ENCODE measurements around the gene KIF3B.
"Not testable (repeated sequence)": the region's sequence is repeated elsewhere in the genome, so short reads cannot be mapped to it uniquely, and the experiment has no call there.

The KIF3B gene

DNA sequence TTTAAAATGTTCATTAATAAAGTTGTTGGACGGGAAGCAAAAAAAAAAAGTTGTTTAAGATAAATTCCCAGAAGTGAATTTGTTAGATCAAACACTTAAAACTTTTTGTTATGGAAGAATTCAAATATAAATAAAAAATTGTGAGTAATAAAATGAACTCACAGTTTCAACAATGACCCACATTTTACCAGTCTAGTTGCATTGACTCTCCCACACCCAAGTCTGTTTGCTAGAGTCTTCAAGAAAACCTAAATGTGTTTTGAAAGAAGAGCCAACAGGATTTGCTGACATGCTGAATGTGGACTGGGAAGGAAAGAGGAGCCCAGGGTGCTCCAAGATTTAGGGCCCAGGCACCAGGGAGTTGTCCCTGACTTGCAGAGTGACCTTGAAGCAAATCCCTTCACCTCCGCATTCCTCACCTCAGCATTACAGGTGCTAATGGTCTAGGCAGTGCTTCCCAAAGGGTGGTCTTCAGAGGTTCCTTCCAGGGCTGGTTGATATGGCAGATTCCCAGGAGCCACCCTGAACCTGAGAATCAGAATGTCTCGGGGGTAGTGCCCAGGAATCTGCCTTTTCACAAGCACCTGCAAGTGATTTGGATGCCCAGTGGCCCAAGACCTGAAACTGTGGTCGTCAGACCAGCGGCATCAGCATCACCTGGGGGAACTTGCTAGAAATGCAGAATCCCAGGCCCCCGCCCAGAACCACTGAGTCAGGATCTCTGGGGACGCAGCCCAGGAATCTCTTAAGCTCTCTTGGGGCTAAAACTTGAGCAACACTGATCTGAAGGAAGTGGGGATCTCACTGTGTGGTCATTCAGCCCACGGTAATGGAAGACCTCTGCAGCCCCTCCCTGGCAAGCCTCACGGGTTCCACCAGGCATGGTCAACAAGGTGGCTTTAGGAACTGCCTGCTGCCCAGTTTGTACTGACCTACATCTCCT, 38.7 kb upstream of the KIF3B start:
- ATAC-seq (no peak), DNase-seq (no peak)
- H3K9me3 Mint-ChIP-seq, result no peaks in the 10 kb centered on the region
- H3K4me3 Mint-ChIP-seq, result no peak overlapping the region
- no peak overlapping the region for H3K27ac Mint-ChIP-seq
- H3K27me3 Mint-ChIP-seq, result no peaks in the 10 kb centered on the region
- H3K4me1 Mint-ChIP-seq, result peaks cover 58% of the 10 kb centered on the region

DNA sequence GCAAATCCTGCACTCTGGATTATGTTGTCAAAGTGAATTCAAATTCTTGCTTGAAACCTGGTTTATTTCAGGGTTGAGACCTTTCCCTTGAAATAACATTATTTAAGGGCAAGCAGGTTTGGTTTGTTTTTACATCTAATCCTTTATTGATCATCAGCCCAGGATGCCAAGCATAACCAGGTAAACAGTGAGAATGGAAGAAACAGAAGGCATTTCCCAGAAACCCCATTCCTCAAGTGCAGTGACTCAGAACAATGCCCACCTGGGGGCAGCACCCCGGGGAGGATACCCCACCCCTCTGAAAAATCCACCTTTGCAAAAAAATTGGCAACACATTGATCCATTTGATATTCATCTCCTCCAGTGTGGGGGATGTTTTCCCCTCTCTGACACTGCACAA, 37.2 kb upstream of the KIF3B start:
- Mint-ChIP-seq H3K27ac (peak overlapping the region; percentile 44 to 48), H3K9me3 (no peaks in the 10 kb centered on the region), H3K4me3 (peak overlapping the region in 1 of 2 donors; percentile 53), H3K4me1 (peaks cover 56% of the 10 kb centered on the region), H3K27me3 (no peaks in the 10 kb centered on the region)
- ATAC-seq (no peak), DNase-seq (no peak)

DNA sequence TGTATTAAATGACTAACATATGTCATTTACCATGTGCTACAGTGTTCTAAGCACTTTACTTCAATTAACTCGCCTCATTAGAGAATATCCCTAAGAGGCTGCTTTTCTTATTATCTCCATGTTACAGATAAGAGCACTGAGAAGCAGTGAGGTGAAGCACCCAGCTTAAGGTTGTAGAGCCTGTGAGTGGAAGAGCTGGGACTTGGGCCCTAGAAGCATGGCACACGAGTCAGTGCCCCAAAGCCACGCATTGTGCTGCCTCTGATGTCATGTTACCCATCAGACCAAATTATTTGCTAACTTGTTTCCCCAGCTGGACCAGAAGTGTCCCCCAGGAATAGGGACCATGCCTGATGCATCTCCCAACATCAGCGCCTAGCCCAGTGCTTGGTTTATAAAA, 35.6 kb upstream of the KIF3B start:
- no peak overlapping the region for H3K4me3 Mint-ChIP-seq
- no peaks in the 10 kb centered on the region for H3K27me3 Mint-ChIP-seq

DNA sequence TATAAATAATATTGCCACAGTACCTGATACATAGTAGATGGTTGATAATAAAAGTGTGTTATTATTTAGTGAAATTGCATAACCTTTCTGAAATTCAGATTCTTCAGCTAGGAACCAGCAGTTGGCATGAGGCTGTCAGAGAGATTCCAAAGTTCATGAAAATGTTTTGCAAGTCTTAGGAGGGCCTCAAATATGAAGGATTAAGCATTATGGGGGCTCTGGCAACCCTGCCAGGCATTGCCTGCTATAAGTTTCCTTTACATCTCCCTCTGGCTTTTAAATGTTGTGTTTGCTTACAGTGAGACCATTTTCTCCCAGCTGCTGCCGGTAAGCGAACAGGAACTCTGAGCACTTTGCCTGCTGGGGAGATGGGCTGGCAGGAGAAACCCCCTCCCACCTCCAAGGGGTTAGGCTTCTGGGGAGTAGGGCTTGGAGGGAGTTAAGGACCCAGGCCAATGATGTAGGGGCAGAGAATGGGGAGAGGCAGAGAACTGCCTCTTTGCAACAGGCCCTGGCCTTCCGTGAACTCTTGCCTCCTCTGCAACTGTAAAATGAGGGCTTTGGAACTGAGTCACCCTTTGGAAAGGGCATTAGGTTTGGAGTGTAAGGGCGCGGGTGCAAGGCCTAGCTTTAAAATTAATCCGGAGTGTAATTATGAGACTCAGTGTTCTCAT, 33.2 kb upstream of the KIF3B start:
- DNase-seq, result no peak
- ATAC-seq, result no peak
- H3K4me3 Mint-ChIP-seq, result no peak overlapping the region
- H3K27me3 Mint-ChIP-seq, result no peaks in the 10 kb centered on the region
- H3K27ac Mint-ChIP-seq, result peak overlapping the region; percentile 52 to 59
- H3K4me1 Mint-ChIP-seq, result peaks cover 52% of the 10 kb centered on the region
- H3K9me3 Mint-ChIP-seq, result no peaks in the 10 kb centered on the region

More for the DNA sequence above, 35.6 kb upstream of the KIF3B start:
- no peak overlapping the region for H3K27ac Mint-ChIP-seq
- ATAC-seq, result no peak
- no peak for DNase-seq
- no peaks in the 10 kb centered on the region for H3K9me3 Mint-ChIP-seq
- peaks cover 55% of the 10 kb centered on the region for H3K4me1 Mint-ChIP-seq

DNA sequence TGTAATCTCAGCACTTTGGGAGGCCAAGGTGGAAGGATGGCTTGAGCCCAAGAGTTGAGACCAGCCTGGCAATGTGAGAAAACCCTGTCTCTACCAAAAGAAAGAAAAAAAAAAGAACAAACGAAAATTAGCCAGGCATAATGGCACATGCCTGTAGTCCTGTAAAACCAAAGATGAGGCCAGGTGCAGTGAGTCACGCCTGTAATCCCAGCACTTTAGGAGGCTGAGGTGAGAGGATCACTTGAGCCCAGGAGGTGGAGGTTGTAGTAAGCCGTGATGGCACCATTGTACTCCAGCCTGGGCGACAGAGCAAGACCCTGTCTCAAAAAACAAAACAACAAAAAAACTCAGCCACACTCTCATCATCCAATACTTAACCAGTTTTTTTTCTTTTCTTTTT, 32.5 kb upstream of the KIF3B start:
- peak overlapping the region in 1 of 2 donors; percentile 52 for H3K27ac Mint-ChIP-seq
- ATAC-seq (no peak), DNase-seq (no peak)
- H3K4me3 Mint-ChIP-seq, result no peak overlapping the region
- H3K9me3 Mint-ChIP-seq, result no peaks in the 10 kb centered on the region
- peaks cover 51% of the 10 kb centered on the region for H3K4me1 Mint-ChIP-seq
- H3K27me3 Mint-ChIP-seq, result no peaks in the 10 kb centered on the region

DNA sequence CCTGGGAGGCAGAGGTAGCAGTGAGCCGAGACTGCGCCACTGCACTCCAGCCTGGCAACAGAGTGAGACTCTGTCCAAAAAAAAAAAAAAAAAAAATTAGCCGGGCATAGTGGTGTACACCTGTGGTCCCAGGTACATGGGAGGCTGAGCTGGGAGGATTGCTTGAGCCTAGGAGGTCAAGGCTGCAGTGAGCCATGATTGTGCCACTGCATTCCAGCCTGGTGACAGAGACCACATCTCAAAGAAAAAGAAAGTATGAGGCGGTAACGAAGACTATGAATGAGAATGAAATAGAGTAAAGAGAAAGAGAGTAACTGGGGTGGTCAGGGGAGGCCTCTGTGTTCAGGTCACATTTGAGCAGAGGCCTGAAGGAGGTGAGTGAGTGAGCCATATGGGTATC, 31.2 kb upstream of the KIF3B start:
- not testable (repeated sequence) for H3K9me3 Mint-ChIP-seq, ATAC-seq, H3K27me3 Mint-ChIP-seq, DNase-seq, H3K4me3 Mint-ChIP-seq, H3K27ac Mint-ChIP-seq
- H3K4me1 Mint-ChIP-seq, result peaks cover 44% of the 10 kb centered on the region

DNA sequence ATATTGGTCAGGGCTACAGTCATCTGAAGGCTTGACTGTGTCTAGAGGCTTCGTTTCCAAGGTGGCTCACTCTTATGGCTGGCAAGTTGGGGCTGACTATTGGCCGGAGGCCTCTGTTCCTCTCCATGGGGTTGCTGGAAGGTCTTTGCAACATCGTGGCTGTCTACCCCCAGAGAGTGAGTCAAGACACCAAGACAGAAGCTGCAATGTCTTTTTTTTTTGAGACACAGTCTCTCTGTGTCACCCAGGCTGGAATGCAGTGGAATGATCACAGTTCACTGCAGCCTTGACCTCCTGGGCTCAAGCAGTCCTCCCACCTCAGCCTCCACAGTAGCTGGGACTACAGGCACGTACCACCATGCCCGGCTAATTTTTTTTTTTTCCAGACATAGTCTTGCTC, 29.4 kb upstream of the KIF3B start:
- DNase-seq (no peak), ATAC-seq (no peak)
- no peaks in the 10 kb centered on the region for H3K27me3 Mint-ChIP-seq
- peaks cover 4 to 8% of the 10 kb centered on the region in 2 donors for H3K9me3 Mint-ChIP-seq
- H3K4me3 Mint-ChIP-seq, result no peak overlapping the region
- peaks cover 56% of the 10 kb centered on the region for H3K4me1 Mint-ChIP-seq
- peak overlapping the region; percentile 38 to 52 for H3K27ac Mint-ChIP-seq

DNA sequence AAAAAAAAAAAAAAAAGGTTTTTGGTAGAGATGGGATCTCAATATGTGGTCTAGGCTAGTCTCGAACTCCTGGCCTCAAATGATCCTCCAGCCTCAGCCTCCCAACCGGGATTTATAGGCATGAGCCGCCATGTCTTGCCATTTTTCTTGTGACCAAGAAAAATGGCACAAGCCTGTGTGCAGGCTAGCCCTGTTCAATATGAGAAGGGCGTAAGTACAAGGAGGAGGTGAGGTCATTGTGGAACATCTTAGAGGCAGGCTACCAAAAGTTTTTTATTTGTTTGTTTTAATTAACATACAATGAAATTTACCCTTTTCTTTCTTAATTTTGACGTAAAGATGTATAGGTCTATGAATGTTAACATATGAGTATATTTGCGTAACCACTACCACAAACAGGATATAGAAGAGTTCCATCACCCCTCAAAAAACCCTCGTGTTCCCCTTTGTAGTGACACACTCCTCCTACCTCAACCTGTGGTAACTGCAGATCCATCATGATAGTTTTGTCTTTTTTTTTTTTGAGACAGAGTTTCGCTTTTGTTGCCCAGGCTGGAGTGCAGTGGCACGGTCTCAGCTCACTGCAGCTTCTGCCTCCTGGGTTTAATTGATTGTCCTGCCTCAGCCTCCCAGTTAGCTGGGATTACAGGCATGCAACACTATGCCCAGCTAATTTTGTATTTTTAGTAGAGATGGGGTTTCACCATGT, 28.3 kb upstream of the KIF3B start:
- H3K4me1 Mint-ChIP-seq, result peaks cover 63% of the 10 kb centered on the region
- H3K27ac Mint-ChIP-seq, result peak overlapping the region; percentile 77 to 90
- H3K4me3 Mint-ChIP-seq, result peak overlapping the region; percentile 20 to 31
- H3K27me3 Mint-ChIP-seq, result no peaks in the 10 kb centered on the region
- DNase-seq, result peak; percentile 51 to 73
- H3K9me3 Mint-ChIP-seq, result peaks cover 4 to 16% of the 10 kb centered on the region in 2 donors
- ATAC-seq, result peak; percentile 85

DNA sequence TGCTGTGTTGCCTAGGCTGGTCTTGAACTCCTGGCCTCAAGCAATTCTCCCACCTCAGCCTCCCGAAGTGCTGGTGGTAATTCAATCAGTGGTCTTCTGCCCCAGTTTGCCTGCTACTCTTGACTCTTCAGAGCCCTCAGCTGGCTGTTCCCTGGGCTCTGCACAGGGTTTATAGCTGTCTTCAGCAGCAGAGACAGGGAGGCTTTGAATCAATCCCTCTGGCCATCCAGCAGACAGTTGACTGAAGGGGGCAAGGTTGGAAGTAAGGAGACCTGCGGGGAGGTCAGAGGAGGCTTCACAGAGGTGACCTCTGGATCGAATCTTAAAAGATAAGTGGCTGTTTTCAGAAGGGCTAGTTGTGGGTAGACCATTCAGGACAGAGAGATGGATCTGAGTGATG, 26.0 kb upstream of the KIF3B start:
- Mint-ChIP-seq H3K4me3 (peak overlapping the region; percentile 68 to 72), H3K4me1 (peaks cover 69% of the 10 kb centered on the region), H3K27me3 (no peaks in the 10 kb centered on the region), H3K27ac (peak overlapping the region; percentile 80 to 93), H3K9me3 (peaks cover 4 to 16% of the 10 kb centered on the region in 2 donors)
- DNase-seq, result peak; percentile 45 to 48
- ATAC-seq, result no peak

DNA sequence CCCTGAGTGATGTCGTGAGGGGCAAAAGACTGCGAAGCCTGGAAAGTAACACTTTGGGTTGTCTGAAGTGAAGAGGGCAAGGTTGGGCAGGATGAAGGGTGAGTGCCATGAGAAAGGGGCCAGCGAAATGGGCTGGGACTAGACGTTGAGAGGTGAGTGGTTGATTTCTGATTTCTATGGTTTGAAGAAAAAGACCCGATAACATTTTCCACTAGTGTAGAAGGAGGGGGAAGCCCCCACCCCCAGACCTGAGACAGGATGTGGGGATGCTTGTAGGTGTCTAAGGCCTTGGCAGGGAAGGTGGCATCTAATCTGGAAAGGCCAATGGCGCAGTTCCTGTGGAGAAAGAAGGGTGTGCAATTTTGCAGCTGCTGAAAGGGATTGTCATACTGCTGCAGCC, 25.3 kb upstream of the KIF3B start:
- Mint-ChIP-seq H3K9me3 (peaks cover 4 to 16% of the 10 kb centered on the region in 2 donors), H3K27me3 (no peaks in the 10 kb centered on the region), H3K4me3 (peak overlapping the region; percentile 68 to 72), H3K4me1 (peaks cover 74% of the 10 kb centered on the region), H3K27ac (peak overlapping the region; percentile 80 to 93)
- ATAC-seq (peak; percentile 82), DNase-seq (peak; percentile 80 to 95)

DNA sequence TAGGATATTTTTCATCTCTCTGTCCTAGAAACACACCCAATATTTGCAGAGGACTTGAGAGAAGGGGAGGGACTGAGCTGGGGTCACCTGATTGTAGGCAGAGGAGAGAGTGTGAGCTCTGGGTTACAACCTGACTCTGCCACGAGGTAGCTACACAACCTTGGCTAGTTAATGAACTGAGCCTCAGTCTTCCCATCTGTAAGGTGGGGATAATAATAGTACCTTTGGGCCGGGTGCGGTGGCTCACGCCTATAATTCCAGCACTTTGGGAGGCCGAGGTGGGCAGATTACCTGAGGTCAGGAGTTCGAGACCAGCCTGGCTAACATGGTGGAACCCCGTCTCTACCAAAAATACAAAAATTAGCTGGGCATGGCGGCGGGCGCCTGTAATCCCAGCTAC, 16.5 kb upstream of the KIF3B start:
- not testable (repeated sequence) for H3K4me3 Mint-ChIP-seq

DNA sequence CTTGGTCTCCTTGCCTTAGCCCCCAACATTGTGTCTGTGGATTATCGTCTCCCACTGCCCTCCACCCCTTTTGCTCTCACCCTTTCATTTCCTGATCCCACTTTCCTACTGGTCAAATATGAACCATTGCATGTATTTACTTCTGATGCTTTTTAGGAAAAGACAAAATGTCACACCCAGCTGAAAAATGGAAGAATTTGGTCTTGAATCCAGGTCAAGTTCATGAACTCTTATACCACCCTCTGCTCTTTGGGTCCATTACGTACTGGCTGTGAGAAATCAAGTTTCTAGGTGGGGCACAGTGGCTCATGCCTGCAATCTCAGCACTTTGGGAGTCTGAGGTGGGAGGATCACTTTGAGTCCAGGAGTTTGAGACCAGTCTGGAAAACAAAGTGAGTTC, 15.8 kb upstream of the KIF3B start:
- peaks cover 17% of the 10 kb centered on the region for H3K4me1 Mint-ChIP-seq
- no peak overlapping the region for H3K4me3 Mint-ChIP-seq
- no peaks in the 10 kb centered on the region for H3K27me3 Mint-ChIP-seq
- ATAC-seq (no peak), DNase-seq (no peak)
- H3K27ac Mint-ChIP-seq, result no peak overlapping the region
- H3K9me3 Mint-ChIP-seq, result no peaks in the 10 kb centered on the region

More for the DNA sequence above, 16.5 kb upstream of the KIF3B start:
- H3K27ac Mint-ChIP-seq, ATAC-seq, H3K27me3 Mint-ChIP-seq, H3K9me3 Mint-ChIP-seq, DNase-seq: not testable (repeated sequence)
- H3K4me1 Mint-ChIP-seq, result peaks cover 24% of the 10 kb centered on the region

DNA sequence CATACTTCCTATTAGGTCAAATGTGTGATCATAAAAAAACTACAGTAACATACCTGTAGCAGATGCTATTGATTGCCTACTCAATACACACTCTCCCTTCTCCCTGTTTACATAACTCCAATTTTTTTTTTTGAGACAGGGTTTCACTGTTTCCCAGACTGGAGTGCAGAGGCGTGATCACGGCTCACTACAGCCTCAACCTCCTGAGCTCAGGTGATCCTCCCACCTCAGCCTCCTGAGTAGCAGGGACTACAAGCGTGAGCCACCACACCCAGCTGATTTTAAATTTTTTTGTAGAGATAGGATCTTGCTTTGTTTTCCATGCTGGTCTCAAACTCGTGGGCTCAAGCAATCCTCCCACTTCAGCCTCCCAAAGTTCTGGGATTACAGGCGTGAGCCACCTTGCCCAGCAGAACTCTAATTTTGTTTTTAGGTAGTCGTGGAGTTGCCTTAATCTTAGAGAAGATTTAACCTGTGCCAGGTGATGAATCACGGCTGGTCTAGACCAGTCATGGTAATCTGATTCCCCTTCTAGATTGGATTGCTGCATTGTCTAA, 14.0 kb upstream of the KIF3B start:
- H3K9me3 Mint-ChIP-seq, result no peaks in the 10 kb centered on the region
- no peak overlapping the region for H3K27ac Mint-ChIP-seq
- H3K4me3 Mint-ChIP-seq, result no peak overlapping the region
- no peak for ATAC-seq
- H3K27me3 Mint-ChIP-seq, result no peaks in the 10 kb centered on the region
- H3K4me1 Mint-ChIP-seq, result no peaks in the 10 kb centered on the region
- DNase-seq, result no peak

DNA sequence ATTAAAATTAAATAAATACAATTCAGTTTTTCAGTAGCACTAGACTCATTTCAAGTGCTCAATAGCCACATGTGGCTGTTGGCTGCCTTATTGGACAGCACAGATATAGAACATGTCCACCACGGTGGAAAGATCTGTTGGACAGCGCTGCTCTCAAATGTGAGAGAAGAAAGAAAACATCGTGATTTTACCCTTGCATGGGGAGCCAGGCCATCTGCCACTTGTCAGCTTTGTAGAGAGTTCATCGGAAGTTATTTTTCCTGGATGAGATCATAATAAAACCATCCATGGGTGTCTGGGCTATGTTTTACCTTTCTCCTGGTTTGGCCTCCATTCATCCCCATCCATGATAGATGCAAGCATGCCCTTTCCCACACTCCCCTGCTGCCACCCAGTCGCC, 5.8 kb upstream of the KIF3B start:
- Mint-ChIP-seq H3K4me1 (peaks cover 23% of the 10 kb centered on the region), H3K27me3 (no peaks in the 10 kb centered on the region), H3K27ac (no peak overlapping the region), H3K9me3 (peaks cover 9 to 17% of the 10 kb centered on the region in 2 donors), H3K4me3 (no peak overlapping the region)
- no peak for DNase-seq
- no peak for ATAC-seq

DNA sequence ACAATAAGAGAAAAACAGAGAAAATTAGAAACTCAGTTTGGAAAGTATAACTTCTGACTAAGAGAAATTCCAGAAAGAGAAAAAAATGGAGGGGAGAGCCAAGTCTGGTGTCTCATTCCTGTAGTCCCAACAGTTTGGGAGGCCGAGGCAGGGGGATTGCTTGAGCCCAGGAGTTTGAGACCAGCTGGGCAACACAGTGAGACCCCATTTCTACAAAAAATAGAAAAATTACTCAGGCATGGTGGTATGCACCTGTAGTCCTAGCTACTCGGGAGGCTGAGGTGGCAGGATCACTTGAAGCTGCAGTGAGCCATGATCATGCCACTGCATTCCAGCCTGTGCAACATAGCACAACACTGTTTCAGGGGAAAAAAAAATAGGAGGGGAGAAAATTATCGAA, 3.1 kb upstream of the KIF3B start:
- H3K4me3 Mint-ChIP-seq, result no peak overlapping the region
- H3K4me1 Mint-ChIP-seq, result peaks cover 45% of the 10 kb centered on the region
- ATAC-seq, result no peak
- no peak for DNase-seq
- H3K27me3 Mint-ChIP-seq, result no peaks in the 10 kb centered on the region
- no peak overlapping the region for H3K27ac Mint-ChIP-seq
- H3K9me3 Mint-ChIP-seq, result peaks cover 9 to 17% of the 10 kb centered on the region in 2 donors

Measured in stimulated activated naive CD8-positive, alpha-beta T cell treated with anti-CD3 and anti-CD28 coated beads, Interleukin-15, amount 100 ng/mL, for 72 hours (primary cell).